IPS-NIHi11 (cell line): ENCODE data around the gene CLIP1.
A peak's percentile ranks its signal among the peaks of the same experiment; 100 is the strongest.
"Not testable (repeated sequence)": the region's sequence is repeated elsewhere in the genome, so short reads cannot be mapped to it uniquely, and the experiment has no call there.

Experiments
- DNase-seq: peaks from one replicate; pipeline ENCODE4 v3.0.0; 2012; ENCODE audit warnings: mixed read lengths, low spot score

Gene CLIP1

DNA sequence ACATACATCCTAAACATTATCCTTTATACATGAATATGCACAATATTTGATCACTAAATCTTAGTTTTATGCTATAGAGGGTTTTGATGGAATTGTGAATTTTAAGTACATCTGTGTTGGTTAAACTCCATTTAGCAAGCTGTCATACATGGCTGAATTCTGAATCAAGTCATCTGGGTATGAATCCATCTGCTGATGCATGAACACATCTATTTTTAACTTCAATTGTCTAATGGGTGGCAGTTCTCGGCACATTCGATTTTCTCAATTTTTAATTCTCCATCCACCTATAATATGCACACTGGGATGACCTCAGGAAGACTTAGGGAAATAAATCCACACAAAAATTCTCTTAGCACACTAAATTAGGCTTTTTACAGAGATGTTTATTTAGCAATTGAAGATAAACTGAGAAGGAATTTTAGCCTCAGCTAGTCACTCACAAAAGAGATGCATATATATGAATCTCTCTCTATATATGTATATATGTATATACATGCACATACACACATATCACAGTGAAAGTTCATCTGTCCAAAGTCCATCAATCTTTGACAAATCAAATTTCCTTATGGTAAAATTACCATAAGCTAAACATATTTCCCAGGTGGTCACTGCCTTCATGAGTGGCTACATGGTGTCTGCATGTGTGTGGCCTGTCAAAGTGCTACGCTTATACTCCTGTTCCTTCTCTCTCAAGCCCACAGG lies 111.7 kb downstream of the CLIP1 start:
- DNase-seq: no peak

GRCh38 chr12:122309564-122310121 lies 112.8 kb downstream of the CLIP1 start:
- no peak for DNase-seq

GRCh38 chr12:122308811-122309210 lies 113.7 kb downstream of the CLIP1 start:
- no peak for DNase-seq

- peak; percentile 54 for DNase-seq
These were observed 116.1 kb downstream of the CLIP1 start for GRCh38 chr12:122306407-122306806.

GRCh38 chr12:122304924-122305323 lies 117.5 kb downstream of the CLIP1 start:
- DNase-seq: no peak

DNA sequence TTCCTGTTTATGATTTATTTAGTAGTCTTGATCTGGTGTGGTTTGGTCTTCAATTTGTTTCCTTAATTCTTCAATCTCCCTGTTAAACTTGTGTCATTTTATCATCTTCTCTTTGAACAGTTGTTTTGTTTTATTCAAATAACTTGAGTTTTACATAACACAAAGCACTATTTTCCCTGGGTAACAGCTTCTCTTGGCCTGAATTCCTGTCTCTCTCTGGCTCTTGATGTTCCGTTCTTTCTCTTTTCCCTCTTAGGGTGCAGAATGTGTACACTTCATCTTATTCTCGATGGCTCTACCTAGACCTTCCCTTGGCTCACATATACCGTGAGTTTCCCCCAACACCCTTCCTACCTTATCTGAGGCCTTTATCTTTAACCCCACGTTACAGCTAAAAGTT lies 119.4 kb downstream of the CLIP1 start:
- DNase-seq: no peak

DNA sequence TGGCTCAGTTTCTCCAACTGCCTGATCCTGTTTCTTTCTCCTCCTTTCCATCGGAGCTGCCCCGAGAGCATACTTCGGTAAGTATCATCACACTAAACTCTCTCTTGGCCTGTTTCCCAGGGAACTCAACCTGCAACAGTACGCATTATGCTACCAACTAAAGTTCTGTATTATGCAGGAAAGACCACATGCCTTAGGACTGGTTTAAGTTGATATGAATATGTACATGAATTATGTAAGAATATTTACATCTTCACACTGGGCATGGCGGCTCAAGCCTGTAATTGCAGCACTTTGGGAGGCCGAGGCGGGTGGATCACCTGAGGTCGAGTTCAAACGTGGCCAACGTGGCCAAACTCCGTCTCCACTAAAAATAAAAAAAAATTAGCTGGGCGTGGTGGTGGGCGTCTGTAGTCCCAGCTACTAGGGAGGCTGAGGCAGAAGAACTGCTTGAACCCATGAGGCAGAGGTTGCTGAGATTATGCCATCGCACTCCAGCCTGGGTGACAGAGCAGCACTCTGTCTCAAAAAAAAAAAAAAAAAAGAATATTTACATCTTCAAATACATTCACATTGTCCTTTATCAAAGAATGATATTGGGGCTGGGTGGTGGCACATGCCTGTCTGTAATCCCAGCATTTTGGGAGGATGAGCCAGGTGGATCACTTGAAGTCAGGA lies 124.3 kb downstream of the CLIP1 start:
- no peak for DNase-seq

GRCh38 chr12:122297494-122297893 lies 125.0 kb downstream of the CLIP1 start:
- no peak for DNase-seq

- no peak for DNase-seq
These were observed 126.6 kb downstream of the CLIP1 start for GRCh38 chr12:122295877-122296276.

DNA sequence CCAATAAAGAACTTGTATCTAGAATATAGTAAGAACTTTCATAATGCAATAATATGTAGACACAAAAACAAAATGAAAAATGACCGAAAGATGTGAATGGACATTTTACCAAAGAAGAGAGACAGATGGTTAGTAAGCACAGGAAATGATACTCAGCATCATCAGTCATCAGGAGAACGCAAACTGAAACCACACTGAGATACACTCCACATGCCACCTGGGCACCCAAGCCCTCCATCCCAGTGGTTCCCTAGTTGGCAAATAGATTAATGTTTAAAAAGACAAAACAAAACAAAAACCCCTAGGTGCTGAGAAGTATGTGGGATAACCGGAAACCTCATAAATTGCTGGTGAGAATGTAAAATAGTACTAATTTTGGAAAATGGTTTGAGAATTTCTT lies 129.4 kb downstream of the CLIP1 start:
- no peak for DNase-seq

DNA sequence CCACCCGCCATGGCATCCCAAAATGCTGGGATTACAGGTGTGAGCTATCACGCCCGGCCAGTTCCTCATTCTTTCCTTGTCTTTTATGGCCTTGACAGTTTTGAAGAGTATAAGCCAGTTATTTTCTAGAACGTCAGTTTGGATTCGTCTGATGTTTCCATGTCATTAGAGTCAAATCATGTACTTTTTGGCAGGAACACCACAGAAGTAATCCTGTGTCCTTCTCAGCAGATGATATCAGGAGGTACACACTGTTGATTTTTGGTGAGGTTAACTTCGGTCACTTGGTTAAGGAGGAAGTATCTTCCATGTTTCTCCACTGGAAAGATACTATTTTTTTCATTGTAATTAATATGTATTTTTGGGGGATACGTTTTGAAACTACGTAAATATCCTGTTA lies 131.0 kb downstream of the CLIP1 start:
- no peak for DNase-seq

DNA sequence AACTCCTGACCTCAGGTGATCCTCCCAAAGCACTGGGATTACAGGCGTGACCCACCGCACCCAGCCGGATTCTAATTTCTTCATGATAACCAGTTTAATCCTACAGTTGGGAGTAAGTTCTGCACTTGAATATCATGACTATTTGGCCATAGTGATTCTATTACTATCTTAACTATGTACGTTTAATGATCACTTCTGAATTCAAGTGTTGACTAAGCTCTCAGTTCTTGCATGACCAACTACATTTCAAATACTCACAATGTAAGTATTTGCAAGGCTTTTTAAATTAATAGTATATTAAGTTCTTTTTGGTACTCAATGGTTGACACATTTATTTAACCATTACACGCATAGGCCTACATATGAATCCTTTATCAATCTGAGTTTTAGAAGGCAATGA lies 138.8 kb downstream of the CLIP1 start:
- no peak for DNase-seq

GRCh38 chr12:122282061-122282460 lies 140.4 kb downstream of the CLIP1 start:
- no peak for DNase-seq

GRCh38 chr12:122276242-122276641 lies 146.2 kb downstream of the CLIP1 start:
- no peak for DNase-seq

- no peak for DNase-seq
These were observed 147.0 kb downstream of the CLIP1 start for GRCh38 chr12:122275459-122275858.

GRCh38 chr12:122266230-122266901 lies 156.1 kb downstream of the CLIP1 start, which contains the start of gene VPS33A:
TSS of gene VPS33A (minus strand) at chr12:122266494. CDS start at chr12:122266408, 86 bp downstream.
- peak; percentile 98 for DNase-seq

DNA sequence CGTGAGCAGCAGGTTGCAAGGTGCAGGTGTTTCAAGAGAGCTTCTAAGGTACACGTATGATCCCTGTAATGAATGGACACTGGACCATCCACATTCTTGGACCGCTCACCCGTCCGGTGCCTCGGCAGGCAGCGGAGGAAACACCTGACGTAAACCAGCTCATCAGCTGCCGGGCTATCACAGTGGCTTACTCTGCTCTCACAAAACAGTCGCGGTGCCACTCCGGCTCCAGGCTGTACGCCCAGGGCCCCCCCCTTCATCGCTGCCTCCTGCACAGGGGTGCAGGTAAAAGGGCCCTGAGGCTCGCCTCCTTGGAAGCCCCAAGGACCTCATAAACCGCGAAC lies 156.6 kb downstream of the CLIP1 start:
- DNase-seq: peak; percentile 19

DNA sequence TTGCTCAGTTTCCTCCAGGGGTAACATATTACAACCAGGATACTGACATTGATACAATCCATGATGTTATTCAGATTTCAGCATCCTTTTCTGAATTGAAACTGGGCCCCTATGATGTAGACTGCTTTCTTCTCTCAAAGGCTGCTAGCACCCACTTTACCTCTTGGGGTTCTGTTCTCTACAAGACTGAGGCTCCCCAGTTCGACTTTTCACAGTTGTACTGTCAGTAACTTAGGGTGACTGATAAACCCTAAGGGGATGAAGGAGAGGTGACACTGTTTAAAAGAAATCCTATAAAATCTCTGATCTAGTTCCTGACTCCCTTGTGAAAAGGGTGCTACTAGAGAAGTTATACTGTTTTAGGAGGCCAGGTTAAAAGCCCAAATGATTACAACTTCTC lies 157.0 kb downstream of the CLIP1 start:
- DNase-seq: no peak

DNA sequence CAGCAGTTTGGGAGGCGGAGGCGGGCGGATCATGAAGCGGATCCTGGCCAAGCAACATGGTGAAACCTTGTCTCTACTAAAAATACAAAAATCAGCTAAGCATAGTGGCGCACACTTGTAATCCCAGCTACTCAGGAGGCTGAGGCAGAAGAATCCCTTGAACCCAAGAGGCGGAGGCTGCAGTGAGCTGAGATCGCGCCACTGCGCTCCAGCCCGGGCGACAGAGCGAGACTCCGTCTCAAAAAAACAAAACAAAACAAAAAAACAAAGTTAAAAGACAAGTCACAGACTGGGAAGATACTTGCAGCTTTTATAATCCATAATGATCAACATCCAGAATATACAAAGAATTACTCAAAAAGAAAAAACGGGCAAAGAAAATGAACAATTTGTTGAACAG lies 161.7 kb downstream of the CLIP1 start:
- not testable (repeated sequence) for DNase-seq

DNA sequence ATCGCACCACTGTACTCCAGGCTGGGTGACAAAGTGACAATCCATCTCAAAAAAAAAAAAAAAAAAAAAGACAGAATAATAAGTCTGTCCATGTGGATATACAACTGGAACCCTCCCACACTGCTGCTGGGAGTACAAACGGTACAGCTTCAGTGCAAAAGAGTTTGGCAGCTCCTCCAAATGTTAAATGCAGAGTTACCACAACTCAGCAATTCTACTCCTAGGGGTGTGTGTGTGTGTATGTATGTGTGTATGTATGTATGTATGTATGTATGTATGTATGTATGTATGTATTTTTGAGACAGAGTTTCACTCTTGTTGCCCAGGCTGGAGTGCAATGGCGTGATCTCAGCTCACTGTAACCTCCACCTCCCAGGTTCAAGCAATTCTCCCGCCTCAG lies 163.5 kb downstream of the CLIP1 start:
- not testable (repeated sequence) for DNase-seq

DNA sequence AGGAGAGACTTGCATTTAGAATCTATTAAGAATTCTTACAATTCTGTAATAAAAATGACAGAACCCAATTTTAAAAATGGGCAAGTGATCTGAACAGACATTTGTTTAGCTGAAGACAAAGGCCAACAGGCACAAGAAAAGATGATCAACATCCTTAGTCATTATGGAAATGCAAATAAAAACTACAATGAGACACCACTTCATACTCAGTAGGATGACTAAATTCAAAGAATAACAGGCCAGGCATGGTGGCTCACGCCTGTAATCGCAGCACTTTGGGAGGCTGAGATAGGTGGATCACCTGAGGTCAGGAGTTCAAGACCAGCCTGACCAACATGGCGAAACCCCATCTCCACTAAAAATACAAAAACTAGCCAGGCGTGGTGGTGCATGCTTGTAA lies 164.0 kb downstream of the CLIP1 start:
- DNase-seq: not testable (repeated sequence)

GRCh38 chr12:122250536-122250935 lies 171.9 kb downstream of the CLIP1 start:
- DNase-seq: no peak

DNA sequence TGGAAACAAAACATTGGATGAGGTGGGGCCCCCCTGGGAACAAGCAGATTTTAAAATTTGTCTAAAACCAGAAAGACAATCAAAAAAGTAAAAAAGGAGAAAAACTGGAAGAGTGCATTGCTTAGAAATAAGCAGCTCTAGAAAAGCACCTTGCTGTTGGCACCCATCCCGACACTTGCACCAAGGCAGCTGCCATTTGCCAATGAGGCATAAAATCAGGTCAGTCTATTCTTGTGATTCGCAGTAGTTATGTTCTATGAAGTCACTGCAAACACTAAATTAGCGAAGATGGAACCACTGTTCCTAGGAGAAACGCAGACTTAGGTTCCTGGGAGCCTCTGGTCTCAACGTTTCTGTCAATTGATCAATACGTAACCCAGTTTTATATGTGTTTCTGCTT lies 172.4 kb downstream of the CLIP1 start:
- no peak for DNase-seq
